ENCODE measurements around the gene ANKRD42. TPM values are rescaled to one million over a fixed set of nuclear protein-coding genes. Genes with fewer than 3 reads are reported as not detected.
"Not testable (repeated sequence)": the region's sequence is repeated elsewhere in the genome, so short reads cannot be mapped to it uniquely, and the experiment has no call there.

Gene ANKRD42
- total RNA-seq, 1 donor from 2014 or later = 2.2 TPM

DNA sequence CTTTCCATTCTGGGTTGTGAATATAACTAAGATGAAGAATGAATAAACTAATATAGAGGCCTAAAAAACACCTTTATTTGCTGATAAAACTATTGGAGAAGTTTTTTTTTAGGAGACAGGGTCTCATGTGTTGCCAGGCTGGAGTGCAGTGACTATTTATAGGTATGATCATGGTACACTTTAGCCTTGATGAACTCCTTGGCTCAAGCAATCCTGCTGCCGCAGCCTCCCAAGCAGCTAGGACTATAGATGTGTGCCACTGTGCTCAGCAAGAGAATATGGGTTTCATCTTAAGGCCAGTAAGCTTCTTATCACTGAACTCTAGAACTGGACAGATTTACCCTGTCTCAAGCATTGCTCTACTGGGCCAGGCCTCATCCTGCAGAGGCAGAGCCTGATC lies 66.0 kb downstream of the ANKRD42 start:
- Mint-ChIP-seq H3K4me1 (ENCODE audit: low read depth, unreplicated experiment) (no peaks in the 10 kb centered on the region), H3K9me3 (ENCODE audit: unreplicated experiment) (no peaks in the 10 kb centered on the region)

DNA sequence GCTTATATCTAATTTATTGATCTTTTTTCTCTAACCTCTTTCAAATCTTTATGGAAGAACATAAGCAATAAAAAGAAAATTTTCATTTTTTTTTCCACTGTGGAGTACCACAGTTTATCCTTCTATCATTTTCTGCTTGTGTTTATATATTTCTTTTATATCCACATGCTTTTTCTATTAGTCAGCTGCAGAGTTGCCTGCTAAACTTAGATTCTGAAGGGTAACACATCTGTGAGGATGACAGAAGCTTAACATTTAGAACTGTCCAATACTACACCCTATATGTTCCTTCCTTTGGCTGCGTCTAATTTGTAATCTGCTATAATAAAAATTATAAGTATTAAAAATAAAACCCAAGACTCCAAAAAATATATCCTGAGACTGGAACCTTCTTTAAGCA lies 71.8 kb downstream of the ANKRD42 start:
- Mint-ChIP-seq H3K36me3 (ENCODE audit: unreplicated experiment) (peaks cover 5% of the 10 kb centered on the region), H3K4me1 (ENCODE audit: low read depth, unreplicated experiment) (no peaks in the 10 kb centered on the region), H3K27ac (ENCODE audit: unreplicated experiment) (no peak overlapping the region), H3K9me3 (ENCODE audit: unreplicated experiment) (peaks cover 3% of the 10 kb centered on the region), H3K4me3 (ENCODE audit: unreplicated experiment) (no peak overlapping the region), H3K27me3 (ENCODE audit: unreplicated experiment) (peaks cover 2% of the 10 kb centered on the region)
- DNase-seq = no peak
- TF ChIP-seq, protein P1, sequence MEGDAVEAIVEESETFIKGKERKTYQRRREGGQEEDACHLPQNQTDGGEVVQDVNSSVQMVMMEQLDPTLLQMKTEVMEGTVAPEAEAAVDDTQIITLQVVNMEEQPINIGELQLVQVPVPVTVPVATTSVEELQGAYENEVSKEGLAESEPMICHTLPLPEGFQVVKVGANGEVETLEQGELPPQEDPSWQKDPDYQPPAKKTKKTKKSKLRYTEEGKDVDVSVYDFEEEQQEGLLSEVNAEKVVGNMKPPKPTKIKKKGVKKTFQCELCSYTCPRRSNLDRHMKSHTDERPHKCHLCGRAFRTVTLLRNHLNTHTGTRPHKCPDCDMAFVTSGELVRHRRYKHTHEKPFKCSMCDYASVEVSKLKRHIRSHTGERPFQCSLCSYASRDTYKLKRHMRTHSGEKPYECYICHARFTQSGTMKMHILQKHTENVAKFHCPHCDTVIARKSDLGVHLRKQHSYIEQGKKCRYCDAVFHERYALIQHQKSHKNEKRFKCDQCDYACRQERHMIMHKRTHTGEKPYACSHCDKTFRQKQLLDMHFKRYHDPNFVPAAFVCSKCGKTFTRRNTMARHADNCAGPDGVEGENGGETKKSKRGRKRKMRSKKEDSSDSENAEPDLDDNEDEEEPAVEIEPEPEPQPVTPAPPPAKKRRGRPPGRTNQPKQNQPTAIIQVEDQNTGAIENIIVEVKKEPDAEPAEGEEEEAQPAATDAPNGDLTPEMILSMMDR (IDR thresholded peaks at IDR 0.05; ENCODE audit: partially characterized antibody, unreplicated experiment) = no peak

More for the DNA sequence above, 66.0 kb downstream of the ANKRD42 start:
- TF ChIP-seq, protein P1 (IDR thresholded peaks at IDR 0.05; ENCODE audit: partially characterized antibody, unreplicated experiment) = no peak
- Mint-ChIP-seq H3K27ac (ENCODE audit: unreplicated experiment) (no peak overlapping the region), H3K4me3 (ENCODE audit: unreplicated experiment) (no peak overlapping the region), H3K36me3 (ENCODE audit: unreplicated experiment) (no peaks in the 10 kb centered on the region), H3K27me3 (ENCODE audit: unreplicated experiment) (peaks cover 2% of the 10 kb centered on the region)
- no peak for DNase-seq

DNA sequence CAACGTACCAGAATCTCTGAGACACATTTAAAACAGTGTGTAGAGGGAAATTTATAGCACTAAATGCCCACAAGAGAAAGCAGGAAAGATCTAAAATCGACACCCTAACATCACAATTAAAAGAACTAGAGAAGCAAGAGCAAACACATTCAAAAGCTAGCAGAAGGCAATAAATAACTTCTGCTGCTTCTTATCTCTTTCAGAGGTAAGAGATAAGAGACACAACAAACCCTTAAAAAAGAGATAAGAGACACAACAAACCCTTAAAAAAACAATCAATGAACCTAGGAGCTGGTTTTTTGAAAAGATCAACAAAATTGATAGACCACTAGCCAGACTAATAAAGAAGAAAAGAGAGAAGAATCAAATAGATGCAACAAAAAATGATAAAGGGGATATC lies 75.6 kb downstream of the ANKRD42 start:
- H3K9me3 Mint-ChIP-seq (ENCODE audit: unreplicated experiment); H3K4me1 Mint-ChIP-seq (ENCODE audit: low read depth, unreplicated experiment); H3K27ac Mint-ChIP-seq (ENCODE audit: unreplicated experiment); H3K4me3 Mint-ChIP-seq (ENCODE audit: unreplicated experiment); DNase-seq; H3K27me3 Mint-ChIP-seq (ENCODE audit: unreplicated experiment): not testable (repeated sequence)
- peaks cover 17% of the 10 kb centered on the region for H3K36me3 Mint-ChIP-seq (ENCODE audit: unreplicated experiment)

DNA sequence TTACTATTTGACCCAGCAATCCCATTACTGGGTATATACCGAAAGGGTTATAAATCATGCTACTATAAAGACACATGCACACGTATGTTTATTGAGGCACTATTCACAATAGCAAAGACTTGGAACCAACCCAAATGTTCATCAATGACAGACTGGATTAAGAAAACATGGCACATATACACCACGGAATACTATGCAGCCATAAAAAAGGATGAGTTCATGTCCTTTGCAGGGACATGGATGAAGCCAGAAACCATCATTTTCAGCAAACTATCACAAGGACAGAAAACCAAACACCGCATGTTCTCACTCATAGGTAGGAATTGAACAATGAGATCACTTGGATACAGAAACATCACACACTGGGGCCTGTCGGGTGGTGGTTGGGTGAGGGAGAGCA lies 78.2 kb downstream of the ANKRD42 start:
- peaks cover 17% of the 10 kb centered on the region for H3K36me3 Mint-ChIP-seq (ENCODE audit: unreplicated experiment)
- DNase-seq; H3K27ac Mint-ChIP-seq (ENCODE audit: unreplicated experiment); H3K9me3 Mint-ChIP-seq (ENCODE audit: unreplicated experiment); H3K27me3 Mint-ChIP-seq (ENCODE audit: unreplicated experiment); H3K4me3 Mint-ChIP-seq (ENCODE audit: unreplicated experiment); H3K4me1 Mint-ChIP-seq (ENCODE audit: low read depth, unreplicated experiment): not testable (repeated sequence)

DNA sequence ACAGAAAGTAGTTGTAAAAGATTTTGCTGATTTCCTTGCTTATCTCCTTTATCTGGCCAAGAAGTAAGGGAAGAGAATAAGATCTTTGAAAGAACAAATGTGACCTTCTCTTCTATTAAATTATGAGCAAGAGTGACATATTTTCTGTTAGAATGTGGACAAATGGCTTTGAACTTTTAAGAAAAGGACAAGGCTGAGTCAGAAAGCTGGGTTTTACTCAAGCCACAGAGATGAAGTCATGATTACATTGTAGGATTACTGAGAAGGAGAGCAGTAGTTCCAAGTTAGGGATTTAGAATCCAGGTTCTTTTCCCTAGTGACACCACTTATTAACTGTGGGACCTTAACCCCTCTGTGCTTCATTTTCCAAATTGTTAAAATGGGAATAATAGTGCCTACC lies 79.1 kb downstream of the ANKRD42 start:
- Mint-ChIP-seq H3K27ac (ENCODE audit: unreplicated experiment) (no peak overlapping the region), H3K27me3 (ENCODE audit: unreplicated experiment) (no peaks in the 10 kb centered on the region), H3K36me3 (ENCODE audit: unreplicated experiment) (peaks cover 17% of the 10 kb centered on the region), H3K4me1 (ENCODE audit: low read depth, unreplicated experiment) (no peaks in the 10 kb centered on the region), H3K4me3 (ENCODE audit: unreplicated experiment) (no peak overlapping the region), H3K9me3 (ENCODE audit: unreplicated experiment) (peaks cover 3% of the 10 kb centered on the region)
- TF ChIP-seq, protein P1 (IDR thresholded peaks at IDR 0.05; ENCODE audit: partially characterized antibody, unreplicated experiment) = no peak
- DNase-seq = no peak

DNA sequence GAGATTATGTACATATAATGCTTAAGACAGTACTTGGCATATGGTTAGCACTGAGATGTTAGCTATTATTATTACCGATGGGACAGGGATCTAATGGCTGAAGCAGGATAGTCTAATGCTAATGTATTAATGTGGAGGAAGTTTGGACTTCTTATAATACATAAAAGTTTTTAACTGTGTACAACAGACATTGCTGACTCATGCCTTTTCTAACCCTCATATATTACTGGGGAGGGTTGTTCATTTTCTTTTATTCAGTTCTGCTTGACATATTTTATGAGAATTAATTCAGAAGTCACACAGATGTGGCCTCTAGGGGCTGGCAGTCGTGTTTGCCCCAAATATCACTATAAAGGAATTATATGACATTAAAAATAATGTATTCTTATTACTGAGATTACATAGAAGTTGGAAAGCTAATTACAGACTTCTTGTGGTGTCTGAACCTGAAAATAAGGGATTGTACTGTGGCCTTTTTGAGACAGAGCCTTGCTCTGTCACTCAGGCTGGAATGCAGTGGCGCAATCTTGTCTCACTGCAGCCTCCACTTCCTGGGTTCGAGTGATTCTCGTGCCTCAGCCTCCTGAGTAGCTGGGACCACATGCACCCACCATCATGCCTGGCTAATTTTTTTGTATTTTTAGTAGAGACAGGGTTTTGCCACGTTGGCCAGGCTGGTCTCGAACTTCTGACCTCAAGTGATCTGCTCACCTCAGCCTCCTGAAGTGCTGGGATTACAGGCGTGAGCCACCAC lies 82.6 kb downstream of the ANKRD42 start:
- TF ChIP-seq, protein P1 (IDR thresholded peaks at IDR 0.05; ENCODE audit: partially characterized antibody, unreplicated experiment) = no peak
- Mint-ChIP-seq H3K27ac (ENCODE audit: unreplicated experiment) (no peak overlapping the region), H3K4me3 (ENCODE audit: unreplicated experiment) (no peak overlapping the region), H3K9me3 (ENCODE audit: unreplicated experiment) (no peaks in the 10 kb centered on the region), H3K4me1 (ENCODE audit: low read depth, unreplicated experiment) (no peaks in the 10 kb centered on the region), H3K27me3 (ENCODE audit: unreplicated experiment) (no peaks in the 10 kb centered on the region), H3K36me3 (ENCODE audit: unreplicated experiment) (peaks cover 9% of the 10 kb centered on the region)
- DNase-seq = no peak

Data from glutamatergic neuron (in vitro differentiated cells).